K562 (cell line): ENCODE data around the gene JAKMIP1. TPM values are rescaled to one million over a fixed set of nuclear protein-coding genes. Genes with fewer than 3 reads are reported as not detected.

Experiments used
- CREBBP ChIP-seq: IDR thresholded peaks from one replicate; pipeline ENCODE4 v1.6.1; 2012; ENCODE audit warnings: low read depth, mild to moderate bottlenecking, control low read depth, inconsistent platforms, low read length
- NFE2L1 ChIP-seq: fragments of 450-650 bp; IDR thresholded peaks from 2 replicates; pipeline ENCODE4 v1.6.1; 2016; ENCODE audit warnings: missing genetic modification characterization, low read depth, mild to moderate bottlenecking, missing compliant biosample characterization, moderate library complexity, borderline replicate concordance
- OTX1 ChIP-seq: fragments of 450-650 bp; formaldehyde crosslinking; IDR thresholded peaks from 2 replicates; pipeline ENCODE4 v1.4.0; 2022; ENCODE audit warnings: mild to moderate bottlenecking
- polyA plus RNA-seq, 8 experiments: library from polyadenylated mRNA; depleted of rRNA in 4 of 8; stranded (reverse) in 5 of 8; unstranded in 3 of 8; fragments of >200 nt; fragmentation: Nextera tagmentation in 2 of 8; fragmentation: Illumina TruSeq in 1 of 8; extraction: Ambion mirVana in 2 of 8; extraction: Trizol in 1 of 8; gene quantifications; 2 replicates each; pipeline versions ENCODE4 v1.2.1 to v1.2.3, GENCODE V29; 2011 to 2014; ENCODE audit warnings: inconsistent platforms in 1 of 8, missing spikeins in 1 of 8
- total RNA-seq, 7 experiments: library from RNA; depleted of rRNA in 6 of 7; stranded (reverse); fragments of >200 nt in 6 of 7; fragmentation: Illumina TruSeq in 2 of 7; extraction: Trizol in 2 of 7; gene quantifications; 2 replicates each; pipeline versions ENCODE4 v1.2.1 to v1.2.3, GENCODE V29; 2011 to 2021; ENCODE audit warnings: low replicate concordance in 1 of 7
- TF ChIP-seq, protein P1 (sequence below): sonication (generic); formaldehyde crosslinking; IDR thresholded peaks from 2 replicates; pipeline ENCODE4 v1.8.0; 2023; ENCODE audit warnings: mild to moderate bottlenecking, missing genetic modification reagents
- TF ChIP-seq, protein P2 (sequence below): fragments of 250-450 bp; sonication (Bioruptor Pico); IDR thresholded peaks from 2 replicates; pipeline ENCODE4 v1.8.0; 2022; ENCODE audit warnings: inconsistent platforms

Gene JAKMIP1
- total and polyA plus RNA-seq, 9 of the 15 experiments (the other 6 are each of a cell fraction or from before 2014, with no cell fraction given): not detected

GRCh38 chr4:6043188-6043587 is 157.2 kb downstream of the JAKMIP1 start (continued):
- no peak for TF ChIP-seq NFE2L1
- no peak for TF ChIP-seq CREBBP
- no peak for TF ChIP-seq OTX1
- TF ChIP-seq, protein P1, sequence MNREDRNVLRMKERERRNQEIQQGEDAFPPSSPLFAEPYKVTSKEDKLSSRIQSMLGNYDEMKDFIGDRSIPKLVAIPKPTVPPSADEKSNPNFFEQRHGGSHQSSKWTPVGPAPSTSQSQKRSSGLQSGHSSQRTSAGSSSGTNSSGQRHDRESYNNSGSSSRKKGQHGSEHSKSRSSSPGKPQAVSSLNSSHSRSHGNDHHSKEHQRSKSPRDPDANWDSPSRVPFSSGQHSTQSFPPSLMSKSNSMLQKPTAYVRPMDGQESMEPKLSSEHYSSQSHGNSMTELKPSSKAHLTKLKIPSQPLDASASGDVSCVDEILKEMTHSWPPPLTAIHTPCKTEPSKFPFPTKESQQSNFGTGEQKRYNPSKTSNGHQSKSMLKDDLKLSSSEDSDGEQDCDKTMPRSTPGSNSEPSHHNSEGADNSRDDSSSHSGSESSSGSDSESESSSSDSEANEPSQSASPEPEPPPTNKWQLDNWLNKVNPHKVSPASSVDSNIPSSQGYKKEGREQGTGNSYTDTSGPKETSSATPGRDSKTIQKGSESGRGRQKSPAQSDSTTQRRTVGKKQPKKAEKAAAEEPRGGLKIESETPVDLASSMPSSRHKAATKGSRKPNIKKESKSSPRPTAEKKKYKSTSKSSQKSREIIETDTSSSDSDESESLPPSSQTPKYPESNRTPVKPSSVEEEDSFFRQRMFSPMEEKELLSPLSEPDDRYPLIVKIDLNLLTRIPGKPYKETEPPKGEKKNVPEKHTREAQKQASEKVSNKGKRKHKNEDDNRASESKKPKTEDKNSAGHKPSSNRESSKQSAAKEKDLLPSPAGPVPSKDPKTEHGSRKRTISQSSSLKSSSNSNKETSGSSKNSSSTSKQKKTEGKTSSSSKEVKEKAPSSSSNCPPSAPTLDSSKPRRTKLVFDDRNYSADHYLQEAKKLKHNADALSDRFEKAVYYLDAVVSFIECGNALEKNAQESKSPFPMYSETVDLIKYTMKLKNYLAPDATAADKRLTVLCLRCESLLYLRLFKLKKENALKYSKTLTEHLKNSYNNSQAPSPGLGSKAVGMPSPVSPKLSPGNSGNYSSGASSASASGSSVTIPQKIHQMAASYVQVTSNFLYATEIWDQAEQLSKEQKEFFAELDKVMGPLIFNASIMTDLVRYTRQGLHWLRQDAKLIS (CRISPR knock-in tag): no peak
- TF ChIP-seq, protein P2, sequence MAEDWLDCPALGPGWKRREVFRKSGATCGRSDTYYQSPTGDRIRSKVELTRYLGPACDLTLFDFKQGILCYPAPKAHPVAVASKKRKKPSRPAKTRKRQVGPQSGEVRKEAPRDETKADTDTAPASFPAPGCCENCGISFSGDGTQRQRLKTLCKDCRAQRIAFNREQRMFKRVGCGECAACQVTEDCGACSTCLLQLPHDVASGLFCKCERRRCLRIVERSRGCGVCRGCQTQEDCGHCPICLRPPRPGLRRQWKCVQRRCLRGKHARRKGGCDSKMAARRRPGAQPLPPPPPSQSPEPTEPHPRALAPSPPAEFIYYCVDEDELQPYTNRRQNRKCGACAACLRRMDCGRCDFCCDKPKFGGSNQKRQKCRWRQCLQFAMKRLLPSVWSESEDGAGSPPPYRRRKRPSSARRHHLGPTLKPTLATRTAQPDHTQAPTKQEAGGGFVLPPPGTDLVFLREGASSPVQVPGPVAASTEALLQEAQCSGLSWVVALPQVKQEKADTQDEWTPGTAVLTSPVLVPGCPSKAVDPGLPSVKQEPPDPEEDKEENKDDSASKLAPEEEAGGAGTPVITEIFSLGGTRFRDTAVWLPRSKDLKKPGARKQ (CRISPR knock-in tag): no peak
